Measurements from ENCODE around the gene ANTXR2.
"Not testable (repeated sequence)": the region's sequence is repeated elsewhere in the genome, so short reads cannot be mapped to it uniquely, and the experiment has no call there.

Gene ANTXR2

DNA sequence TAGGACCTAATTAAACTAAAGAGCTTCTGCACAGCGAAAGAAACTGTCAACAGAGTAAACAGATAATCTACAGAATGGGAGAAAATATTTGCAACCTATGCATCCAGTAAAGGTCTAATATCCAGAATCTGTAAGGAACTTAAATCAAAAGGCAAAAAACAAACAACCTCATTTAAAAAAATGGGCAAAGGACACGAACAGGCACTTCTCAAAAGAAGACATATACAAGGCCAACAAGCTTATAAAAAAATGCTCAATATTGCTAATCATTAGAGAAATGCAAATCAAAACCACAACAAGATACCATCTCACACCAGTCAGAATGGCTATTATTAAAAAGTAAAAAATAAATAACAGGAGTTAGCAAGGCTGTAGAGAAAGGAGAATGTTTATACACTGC, 81.9 kb downstream of the ANTXR2 start:
- not testable (repeated sequence) for DNase-seq (ENCODE audit: low spot score)

DNA sequence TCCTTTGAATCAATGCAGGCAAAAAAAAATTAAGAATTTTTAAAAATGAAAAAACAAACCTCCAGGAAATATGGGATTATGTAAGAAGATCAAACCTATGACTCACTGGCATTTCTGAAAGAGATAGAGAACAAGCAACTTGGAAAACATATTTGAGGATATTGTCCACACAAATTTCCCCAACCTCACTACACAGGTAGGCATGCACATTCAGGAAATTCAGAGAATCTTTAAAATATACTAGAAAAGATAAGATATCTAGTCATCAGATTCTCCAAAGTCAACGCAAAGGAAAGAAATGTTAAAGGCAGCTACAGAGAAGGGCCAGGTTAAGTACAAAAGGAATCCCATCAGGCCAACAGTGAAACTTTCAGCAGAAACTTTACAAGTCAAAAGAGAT, 85.6 kb downstream of the ANTXR2 start:
- DNase-seq (ENCODE audit: low spot score) = no peak

DNA sequence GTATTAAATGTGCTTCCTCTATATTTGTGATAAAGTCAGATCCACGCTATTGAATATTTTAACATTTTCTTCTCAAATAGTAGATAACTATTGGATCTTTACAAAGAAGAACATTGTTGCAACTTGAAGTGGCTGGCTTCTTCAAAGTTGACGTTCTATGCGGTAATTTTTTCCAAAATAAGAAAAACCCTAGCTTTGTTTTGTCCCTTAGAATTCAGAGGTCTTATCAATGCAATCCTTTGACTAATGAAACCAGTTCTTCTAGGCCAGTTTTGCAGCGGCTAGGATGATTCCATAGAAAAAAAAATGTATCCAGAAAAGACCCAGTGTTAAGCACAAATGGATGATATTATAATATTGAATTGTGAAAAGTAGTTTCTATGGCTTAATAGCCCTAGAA, 89.6 kb downstream of the ANTXR2 start:
- DNase-seq (ENCODE audit: low spot score) = no peak

DNA sequence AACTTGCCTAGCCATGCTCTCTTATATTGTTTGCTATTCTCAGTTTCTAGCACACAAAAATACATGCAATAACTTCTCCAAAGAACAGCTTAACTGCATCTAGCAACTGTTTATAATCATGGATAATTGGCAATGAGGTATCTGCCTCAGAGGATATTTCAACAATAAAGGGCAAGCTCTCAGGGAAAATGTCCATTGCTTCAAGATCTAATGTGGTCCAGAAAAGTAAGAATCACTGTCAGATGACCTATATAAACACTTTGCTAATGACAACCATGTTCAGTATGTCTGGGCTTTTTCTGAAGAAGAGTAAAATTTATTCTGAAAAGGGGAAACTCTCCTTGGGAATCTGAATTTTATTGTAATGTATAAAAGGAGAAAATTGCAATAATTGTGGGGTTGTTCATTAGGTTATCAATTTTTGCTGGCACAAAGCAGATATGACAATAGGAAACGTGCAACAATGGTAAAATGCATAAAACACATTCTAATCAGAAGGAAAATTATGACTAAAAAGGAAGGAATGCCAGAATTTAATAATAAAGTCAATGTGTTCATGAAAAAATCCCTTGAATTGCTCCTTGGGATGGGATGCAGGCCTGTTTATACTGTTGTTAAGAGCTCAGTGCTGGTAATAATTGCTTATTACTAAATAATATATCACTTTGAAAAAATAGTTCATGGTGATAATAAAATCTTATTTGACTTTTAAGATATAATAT, 90.3 kb downstream of the ANTXR2 start:
- DNase-seq (ENCODE audit: low spot score) = no peak

DNA sequence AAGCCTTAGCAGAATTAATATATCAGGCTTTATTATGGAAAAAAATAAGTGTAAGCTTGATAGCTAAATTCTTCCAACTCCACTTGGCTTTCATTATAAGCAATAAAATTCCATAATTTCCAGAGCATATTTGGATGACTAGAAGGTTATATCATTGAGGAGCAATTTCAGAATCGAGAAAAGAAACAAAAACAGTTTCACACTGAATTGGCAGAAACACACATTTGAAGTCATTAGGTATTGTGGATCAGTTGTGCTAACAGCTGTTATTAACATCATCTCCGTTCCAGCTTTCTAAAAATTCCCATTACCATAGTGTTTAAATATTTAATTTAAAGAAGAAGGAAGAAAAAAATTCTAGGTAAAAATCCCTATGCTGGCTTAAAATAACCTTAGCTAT, 92.6 kb downstream of the ANTXR2 start:
- DNase-seq (ENCODE audit: low spot score) = no peak

DNA sequence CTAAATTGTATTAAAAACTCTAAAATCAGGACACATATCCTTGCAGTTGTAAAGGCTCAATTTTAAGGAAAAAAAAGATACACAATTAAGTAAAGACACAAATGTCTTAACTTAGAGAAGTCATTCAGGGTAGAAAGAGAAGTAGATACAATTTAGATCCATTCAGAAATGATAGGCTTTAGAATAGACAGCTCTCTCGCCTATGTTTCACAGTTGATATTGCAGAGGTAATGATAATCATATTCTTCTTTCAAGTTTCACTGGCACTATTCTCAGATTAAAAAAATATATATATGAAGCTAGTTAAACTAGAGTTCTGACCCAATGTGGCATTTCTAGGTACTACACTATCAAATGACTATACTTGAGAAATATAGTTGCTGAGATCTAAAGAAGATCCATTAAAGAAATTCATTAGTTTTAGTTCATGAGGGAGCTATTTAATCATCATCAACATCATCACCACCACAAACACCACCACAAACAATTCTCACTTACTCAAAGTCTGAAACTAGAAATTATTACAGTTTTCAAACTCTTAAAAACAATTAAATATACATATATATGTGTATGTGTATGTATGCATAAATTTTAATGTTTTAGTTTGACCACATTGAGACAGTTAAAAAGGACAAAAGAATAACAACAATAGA, 93.1 kb downstream of the ANTXR2 start:
- no peak for DNase-seq (ENCODE audit: low spot score)

DNA sequence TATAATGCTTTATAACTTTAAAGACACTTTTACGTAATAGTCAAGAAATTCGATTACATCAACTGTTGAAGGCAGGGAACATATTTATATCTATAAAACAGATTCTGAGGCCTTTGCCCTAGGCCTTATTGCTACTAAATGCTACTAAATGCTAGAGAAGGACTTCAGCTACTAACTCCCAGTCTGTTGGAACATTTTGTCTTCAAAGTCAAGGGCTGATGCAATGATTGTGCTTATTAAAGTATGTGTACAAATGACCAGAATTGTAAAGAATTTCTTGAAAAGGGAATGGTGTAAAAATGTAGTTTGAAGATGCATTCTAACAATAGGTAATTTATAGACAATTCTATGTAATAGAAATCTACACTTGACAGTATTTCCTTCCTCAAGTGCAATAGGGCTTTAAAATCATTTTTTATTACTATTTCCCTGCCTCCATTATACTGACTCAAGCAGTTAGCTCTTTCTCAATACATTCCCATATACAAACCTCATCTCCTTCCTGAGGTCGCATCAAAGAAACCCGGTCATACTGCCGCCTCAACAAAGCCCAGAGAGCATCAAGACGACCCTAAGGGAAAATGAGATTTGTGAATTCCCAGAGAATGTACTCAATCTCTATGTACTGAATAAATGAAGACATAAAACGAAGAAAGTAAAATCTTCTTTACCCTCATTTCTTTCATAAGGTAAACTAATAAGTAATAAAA, 95.7 kb downstream of the ANTXR2 start:
- no peak for DNase-seq (ENCODE audit: low spot score)

DNA sequence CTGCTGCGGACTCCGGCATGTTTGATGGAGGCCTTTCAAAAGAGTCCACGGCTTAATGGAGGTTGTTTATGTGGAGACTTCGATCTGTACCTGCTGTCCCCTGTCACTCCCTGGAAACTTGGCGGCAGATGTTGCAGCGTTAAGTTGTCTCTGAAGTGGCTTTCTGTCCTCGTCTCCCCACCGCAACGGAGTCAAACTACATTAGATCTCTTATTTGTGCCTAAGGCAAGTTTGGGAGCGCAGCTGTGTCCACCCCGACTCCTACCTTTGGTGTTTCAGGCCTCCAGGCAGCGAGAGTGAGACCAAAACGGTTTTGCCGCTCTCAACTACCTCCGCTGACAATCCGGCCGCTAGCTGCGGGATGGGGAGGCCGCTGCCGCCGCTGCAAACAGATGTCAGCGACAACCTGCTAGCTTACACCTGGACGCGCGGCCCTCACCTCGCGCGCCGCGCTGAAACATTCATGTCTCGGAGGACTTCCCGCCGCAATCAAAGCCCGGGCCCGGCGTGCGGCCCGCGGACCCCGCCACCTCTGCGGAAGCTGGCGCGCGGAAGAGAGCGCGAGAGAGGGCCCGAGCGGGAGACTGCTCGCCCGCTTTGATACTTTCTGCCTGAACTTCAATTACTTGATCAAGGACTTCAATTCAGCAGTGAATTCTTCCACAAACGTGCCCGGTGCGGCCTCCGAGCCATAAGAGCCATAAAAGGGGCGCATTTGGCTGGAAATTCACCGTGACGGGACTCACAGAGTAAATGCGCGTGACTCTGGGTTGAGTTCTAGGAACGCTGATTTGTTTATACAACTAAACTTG, 108.4 kb downstream of the ANTXR2 start:
- DNase-seq (ENCODE audit: low spot score) = no peak

DNA sequence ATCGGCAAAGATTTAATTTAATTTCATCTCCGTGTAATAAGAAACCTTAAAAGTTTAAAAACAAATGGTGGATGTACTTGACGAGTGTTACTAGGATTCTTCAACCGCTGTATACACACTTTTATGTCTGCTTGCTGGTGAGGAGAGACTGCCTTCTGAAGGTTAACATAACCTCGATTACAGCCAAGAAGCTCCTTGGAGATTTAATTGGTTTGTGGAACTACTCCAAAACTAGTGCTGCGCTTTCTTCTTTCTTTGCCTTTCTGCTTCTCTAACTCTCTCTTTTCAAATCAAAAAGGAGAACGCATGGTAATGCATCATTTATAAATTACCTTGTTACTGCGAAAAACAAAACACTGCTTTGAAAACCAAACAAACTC, 109.0 kb downstream of the ANTXR2 start:
- no peak for DNase-seq (ENCODE audit: low spot score)

DNA sequence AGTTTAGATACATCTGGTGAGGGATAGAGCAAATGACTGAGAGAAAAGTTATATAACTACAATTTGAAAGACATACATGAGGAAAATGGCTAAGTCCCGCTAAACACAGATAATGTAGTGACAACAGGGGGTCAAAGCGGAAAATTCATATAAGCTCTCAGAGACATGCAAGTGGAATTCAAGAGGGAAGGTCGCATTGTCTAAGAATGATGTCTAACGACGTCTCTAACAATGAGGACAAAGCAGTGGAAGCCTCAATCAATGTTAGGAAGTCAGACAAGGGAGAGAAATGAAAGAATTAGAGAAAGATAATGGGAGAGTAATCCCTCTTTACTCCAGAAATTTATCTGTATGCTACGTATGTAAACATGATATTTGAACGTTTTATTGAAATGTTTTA, 113.4 kb downstream of the ANTXR2 start:
- no peak for DNase-seq (ENCODE audit: low spot score)

DNA sequence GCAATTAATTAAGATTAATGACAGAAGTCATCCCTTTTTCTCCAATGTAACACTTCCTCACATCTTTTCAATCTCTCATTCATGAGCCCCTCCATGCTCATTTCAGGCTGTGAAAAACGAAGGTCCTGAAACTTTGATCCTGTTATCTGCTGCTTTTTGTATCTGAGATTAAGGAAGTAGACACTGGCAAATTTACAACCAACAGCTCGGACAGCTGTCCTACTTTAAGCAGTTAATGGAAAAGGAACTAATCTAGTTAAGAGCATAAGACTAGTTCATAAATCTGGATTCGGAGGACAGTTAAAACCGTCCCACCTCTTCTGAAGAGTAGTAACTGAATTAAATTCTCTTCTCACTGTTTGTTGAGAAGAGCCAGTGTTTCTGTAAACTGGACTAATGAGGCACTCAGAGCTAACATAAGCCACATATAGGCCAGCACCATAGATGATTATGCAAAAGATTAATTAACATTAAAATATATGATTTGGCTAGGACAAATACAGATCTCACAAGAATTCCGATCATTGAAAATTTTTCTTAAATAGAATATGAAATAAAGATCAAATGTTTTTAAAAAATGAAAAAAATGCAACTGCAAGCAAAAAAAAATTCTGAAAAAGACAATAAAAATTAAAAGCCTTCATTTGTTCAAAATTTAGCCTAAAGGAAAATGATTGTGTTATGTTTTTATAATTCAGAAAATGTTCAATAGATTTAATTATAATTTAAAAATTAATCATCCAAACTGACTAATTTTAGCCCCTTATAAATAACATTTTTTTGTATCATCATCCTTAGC, 114.4 kb downstream of the ANTXR2 start:
- DNase-seq (ENCODE audit: low spot score) = no peak

DNA sequence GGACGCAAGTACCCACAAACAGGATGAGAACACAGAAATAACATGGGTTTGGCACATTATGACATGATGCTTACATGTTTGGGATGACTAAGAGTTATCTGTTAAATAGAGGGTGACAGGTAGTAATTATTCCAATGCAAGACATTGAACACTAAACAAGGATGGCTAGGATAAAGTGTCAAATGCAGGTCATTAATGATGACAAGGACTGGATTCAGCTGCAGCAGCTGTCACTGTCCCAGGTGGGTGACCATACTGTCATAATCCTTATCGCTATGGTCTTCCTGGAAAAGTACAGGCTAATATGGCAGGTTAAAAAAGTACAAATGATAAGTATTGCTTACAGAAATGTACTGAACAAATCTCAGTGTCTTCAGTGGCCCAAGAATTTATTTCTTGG, 123.9 kb downstream of the ANTXR2 start:
- no peak for DNase-seq (ENCODE audit: low spot score)

DNA sequence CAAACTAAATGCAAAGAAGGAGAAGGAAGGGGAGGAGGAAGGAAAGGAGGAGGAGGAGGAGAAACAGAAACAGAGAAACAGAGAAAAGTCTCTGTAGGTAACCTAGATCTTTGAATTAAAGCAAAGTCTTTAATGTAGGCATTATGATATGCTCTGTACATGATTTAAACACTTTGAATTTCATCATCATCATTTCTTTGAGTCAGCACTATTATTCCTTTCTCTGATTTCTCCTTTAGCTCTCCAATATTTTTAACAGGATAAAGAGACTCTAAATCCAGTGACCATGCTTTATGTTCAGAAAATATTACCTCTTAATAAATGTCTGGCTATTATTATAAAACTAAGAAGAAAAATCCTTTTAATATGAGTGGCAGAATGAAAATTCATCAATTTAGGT, 124.3 kb downstream of the ANTXR2 start:
- no peak for DNase-seq (ENCODE audit: low spot score)

DNA sequence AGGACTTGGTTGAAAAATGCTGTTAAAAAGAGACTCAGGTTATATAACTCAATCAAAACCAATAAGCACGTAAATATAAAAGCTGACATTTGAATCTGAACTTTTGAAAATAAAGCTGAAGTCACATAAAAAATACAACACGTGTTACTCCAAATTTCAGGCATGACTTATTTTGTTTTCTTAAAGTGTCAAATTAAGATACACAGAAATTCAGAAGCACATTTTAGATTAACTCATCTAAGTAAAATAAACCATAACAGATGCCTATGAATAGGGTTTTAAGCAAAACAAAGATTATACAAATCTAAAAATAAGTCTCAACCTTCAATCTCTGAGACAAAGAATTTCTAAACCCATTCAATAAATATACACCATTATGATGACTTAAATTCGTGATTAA, 124.8 kb downstream of the ANTXR2 start:
- DNase-seq (ENCODE audit: low spot score) = no peak

DNA sequence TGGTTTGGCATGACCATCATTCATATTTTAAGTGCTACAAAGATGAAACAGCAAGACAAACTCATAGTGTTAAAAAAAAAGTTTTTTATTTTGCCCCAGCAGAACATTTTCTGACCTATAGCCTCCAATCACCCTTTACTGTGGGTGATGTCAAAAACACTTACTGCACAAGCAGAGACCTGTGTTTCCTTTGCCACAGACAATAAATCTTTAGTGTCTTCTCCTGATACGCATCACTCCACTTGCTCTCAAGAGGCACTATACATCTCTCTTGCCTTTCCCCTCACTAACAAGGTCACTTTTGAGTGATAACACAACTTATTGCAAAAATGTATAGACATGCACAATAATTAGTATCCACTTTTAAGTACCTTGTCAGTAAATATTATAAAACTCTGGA, 125.6 kb downstream of the ANTXR2 start:
- no peak for DNase-seq (ENCODE audit: low spot score)

DNA sequence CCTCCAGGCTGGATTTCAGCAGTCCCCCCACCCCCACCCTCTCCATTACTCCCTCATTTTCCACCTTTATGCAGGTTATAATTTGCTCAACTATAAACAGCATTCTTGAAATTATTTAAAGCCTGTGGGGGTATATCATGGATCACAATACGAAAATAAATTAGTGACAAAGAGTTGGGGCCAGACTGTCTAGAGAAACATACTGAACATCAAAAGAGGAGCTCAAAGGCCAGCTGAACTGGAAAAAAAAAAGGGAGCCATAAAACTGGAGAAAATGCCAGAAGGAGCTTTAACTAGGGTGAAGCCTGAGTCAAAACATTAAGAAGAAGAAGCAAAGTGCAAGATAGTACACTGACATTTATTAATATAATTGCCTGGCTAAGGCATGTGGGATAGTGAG, 137.8 kb downstream of the ANTXR2 start:
- DNase-seq (ENCODE audit: low spot score) = no peak

DNA sequence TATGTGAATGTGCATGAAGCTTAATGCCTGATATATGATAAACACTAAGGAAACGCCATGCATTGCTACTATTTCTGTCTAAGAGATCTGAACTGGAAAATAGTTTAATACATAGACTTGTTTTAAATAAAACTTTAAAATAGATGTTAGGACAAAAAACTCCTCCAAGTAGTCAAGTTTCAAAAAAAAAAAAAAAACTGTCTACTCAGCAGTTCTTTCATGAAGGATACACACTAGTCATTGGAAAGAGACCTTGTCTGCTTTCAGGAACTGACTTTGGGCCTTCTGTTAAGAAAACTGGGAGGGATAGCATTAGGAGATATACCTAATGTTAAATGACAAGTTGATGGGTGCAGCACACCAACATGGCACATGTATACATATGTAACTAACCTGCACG, 138.4 kb downstream of the ANTXR2 start:
- DNase-seq (ENCODE audit: low spot score) = no peak

DNA sequence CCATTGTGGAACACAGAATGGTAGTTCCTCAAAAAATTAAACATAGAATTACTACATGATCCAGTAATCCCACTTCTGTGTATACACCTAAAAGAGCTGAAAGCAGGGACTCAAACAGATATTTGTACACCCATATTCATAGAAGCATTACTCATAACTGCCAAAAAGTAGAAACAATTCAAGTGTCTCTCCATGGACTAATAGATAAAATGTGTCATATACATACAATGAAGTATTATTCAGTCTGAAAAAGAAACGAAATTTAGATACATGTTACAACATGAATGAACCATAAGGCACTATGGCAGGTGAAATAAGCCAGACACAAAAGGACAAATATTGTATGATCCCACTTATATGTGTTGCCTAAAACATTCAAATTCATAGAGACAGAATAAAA, 145.1 kb downstream of the ANTXR2 start:
- DNase-seq (ENCODE audit: low spot score) = no peak

DNA sequence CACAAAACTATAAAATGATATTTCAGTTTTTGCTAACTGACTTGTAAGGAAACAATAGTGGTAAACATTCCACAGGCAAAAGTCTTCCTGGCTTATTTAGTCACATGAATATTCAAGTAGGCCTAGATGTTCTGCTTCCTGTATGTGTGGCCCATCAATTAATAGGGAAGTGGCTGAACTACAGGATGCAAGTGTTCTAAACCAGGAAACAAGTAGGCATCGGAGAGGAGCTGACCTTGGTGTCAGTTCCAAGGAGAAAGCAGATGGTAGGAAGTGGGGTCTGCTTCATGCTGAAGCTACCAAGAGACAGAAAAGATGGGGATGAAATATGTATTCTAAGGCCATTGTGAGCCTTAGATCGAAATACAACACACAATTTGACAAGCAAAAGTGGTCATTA, 149.7 kb downstream of the ANTXR2 start:
- no peak for DNase-seq (ENCODE audit: low spot score)

DNA sequence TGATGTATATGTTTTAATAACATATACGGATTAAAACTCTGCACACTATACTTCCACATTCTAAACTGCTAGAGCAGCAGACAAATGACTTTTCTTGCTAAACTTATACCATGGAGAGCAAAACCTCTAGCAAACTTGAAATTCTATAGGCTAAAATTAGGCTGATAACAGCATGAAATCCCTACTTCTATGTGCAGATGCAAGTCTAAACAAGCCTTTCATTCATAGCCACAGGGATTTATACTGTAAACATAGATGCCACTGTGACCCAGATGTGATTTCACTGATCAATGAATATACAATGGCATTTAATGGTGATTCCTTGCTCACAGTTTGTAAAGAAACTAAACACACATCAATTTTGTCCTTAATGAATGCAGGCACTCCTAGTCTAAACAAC, 151.0 kb downstream of the ANTXR2 start:
- DNase-seq (ENCODE audit: low spot score) = no peak

DNA sequence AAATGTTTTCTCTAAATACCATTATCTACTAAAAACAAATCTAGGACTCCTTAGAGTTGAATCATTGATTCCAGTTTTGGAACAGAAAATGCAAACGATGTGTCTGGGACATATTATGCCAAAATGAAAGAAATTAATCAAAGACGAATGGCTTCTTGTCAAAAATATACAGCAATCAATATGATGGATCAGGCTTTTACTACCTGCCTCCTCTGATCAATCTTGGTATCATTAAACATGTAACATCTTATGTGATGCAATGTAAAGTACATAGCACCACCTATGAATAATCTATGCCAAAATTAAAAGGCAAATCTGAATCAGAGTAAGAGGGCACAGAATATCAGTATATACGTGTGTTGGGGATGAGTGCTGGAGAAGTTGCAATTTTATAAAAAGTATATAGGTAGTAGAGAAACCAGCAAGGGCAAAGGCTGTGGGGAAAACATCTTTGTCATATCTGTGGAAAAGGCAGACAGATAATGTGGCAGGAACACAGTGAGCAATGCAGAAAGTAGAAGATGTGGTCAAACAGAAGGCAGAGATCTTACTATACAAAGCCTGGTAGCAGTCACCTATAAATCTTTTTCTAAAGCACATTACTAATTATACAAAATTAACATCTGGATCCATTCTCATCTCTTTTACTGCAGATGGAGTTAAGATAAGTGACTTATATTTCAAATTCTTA, 152.7 kb downstream of the ANTXR2 start:
- DNase-seq (ENCODE audit: low spot score) = no peak

Measured in AG08395 (cell line).